Bronchial epithelial cell (primary cell): ENCODE results near the gene ENPP1. TPM values are rescaled to one million over a fixed set of nuclear protein-coding genes. Genes with fewer than 3 reads are reported as not detected.
A peak's percentile ranks its signal among the peaks of the same experiment; 100 is the strongest.

ENCODE experiments used
- DNase-seq: peaks from one replicate; pipeline ENCODE4 v3.0.0-alpha.2; 2010; ENCODE audit warnings: low read depth
- FAIRE-seq: peaks from 2 replicates; lab custom pipeline; 2011; peaks lifted over from hg19 to GRCh38; lab: Jason Lieb, UNC
- H3K27me3 ChIP-seq: 2 replicates; pipeline ENCODE4 v1.5.1; 2011; ENCODE audit warnings: low read length; ENCODE audit not compliant: control insufficient read depth, insufficient read depth
- H3K36me3 ChIP-seq: 2 replicates; pipeline ENCODE4 v1.5.1; 2011; ENCODE audit warnings: low read length; ENCODE audit not compliant: control insufficient read depth, insufficient read depth
- H3K4me3 ChIP-seq: 2 replicates; pipeline ENCODE4 v1.5.1; 2011; ENCODE audit warnings: mild to moderate bottlenecking, low read depth, low read length, control low read depth
- total RNA-seq: library from RNA; depleted of rRNA; stranded (reverse); fragments of >200 nt; gene quantifications from 2 replicates; pipeline ENCODE4 v1.2.1, GENCODE V29; 2014
- TF ChIP-seq, protein P1 (sequence below): IDR thresholded peaks from 2 replicates; pipeline ENCODE4 v1.5.1; 2011; ENCODE audit warnings: mild to moderate bottlenecking, moderate library complexity, low read length, control low read depth, inconsistent platforms; ENCODE audit not compliant: insufficient read depth, severe bottlenecking

The ENPP1 gene
- total RNA-seq, 1 donor from 2014 or later, result under 0.01 TPM

DNA sequence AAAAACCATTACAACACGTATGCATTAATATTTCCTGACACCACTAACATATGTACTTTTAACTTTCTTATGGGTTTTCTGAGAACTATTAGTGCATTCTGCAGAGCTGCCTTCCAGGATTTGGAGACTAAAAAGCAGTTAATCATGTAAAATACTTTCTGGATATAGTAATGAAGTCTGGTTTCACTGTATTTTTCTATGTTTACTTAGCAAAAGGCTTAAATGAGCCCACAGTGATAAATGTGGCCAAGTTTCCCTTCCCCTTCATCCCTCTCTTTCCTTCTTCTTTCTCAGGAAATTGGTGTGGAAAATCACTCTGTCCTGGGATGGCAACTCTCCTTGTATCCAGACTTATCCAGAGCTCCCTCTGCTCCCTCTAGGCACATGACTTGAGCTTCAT, 29.7 kb upstream of the ENPP1 start:
- TF ChIP-seq, protein P1, sequence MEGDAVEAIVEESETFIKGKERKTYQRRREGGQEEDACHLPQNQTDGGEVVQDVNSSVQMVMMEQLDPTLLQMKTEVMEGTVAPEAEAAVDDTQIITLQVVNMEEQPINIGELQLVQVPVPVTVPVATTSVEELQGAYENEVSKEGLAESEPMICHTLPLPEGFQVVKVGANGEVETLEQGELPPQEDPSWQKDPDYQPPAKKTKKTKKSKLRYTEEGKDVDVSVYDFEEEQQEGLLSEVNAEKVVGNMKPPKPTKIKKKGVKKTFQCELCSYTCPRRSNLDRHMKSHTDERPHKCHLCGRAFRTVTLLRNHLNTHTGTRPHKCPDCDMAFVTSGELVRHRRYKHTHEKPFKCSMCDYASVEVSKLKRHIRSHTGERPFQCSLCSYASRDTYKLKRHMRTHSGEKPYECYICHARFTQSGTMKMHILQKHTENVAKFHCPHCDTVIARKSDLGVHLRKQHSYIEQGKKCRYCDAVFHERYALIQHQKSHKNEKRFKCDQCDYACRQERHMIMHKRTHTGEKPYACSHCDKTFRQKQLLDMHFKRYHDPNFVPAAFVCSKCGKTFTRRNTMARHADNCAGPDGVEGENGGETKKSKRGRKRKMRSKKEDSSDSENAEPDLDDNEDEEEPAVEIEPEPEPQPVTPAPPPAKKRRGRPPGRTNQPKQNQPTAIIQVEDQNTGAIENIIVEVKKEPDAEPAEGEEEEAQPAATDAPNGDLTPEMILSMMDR, result no peak
- Histone ChIP-seq H3K4me3 (no peak overlapping the region), H3K27me3 (no peaks in the 10 kb centered on the region), H3K36me3 (no peaks in the 10 kb centered on the region)
- DNase-seq, result no peak
- FAIRE-seq, result no peak

GRCh38 chr6:131779304-131779703, 28.5 kb upstream of the ENPP1 start:
- TF ChIP-seq, protein P1, result no peak
- Histone ChIP-seq H3K4me3 (no peak overlapping the region), H3K36me3 (no peaks in the 10 kb centered on the region), H3K27me3 (no peaks in the 10 kb centered on the region)
- FAIRE-seq (no peak), DNase-seq (no peak)

DNA sequence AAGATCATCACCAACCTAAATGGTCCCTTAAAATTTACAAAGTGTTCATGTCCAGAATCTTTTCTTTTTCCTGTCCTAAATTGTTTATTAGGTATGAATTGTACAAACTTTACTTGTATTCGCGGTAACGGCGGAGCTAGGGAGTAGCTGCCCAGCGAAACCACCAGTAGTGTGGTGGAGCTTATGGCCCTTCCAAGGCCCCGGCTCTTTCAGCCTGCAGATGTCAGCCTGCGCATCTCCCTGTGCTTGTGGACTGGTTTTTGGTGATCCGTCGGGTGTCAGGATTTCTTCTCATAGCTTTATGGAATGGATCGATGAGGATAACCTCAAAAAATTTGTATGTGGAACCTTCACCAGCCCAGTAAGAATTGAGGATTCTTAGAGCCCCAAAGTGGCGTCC, 27.2 kb upstream of the ENPP1 start:
- DNase-seq (no peak), FAIRE-seq (no peak)
- no peaks in the 10 kb centered on the region for H3K36me3 ChIP-seq
- TF ChIP-seq, protein P1, result no peak
- H3K27me3 ChIP-seq, result no peaks in the 10 kb centered on the region
- no peak overlapping the region for H3K4me3 ChIP-seq

DNA sequence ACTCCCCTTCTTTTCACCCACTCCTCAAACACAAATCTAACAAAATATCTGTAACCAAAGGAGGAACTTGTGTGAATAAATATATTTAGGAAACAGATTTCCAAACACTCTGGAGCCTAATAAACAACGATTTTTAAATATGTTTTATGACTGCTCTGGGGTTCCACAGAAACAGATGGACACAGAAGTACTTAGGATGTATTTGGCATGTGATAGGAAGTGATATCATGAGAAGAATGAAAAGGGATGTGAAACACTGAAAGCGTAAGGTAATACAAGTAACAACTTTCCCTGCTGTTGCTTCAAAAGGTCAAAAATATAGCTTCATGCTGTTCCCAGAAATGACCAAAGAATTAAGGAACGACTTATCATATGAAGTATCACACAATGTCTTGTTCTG, 26.1 kb upstream of the ENPP1 start:
- no peak for FAIRE-seq
- Histone ChIP-seq H3K27me3 (no peaks in the 10 kb centered on the region), H3K4me3 (no peak overlapping the region), H3K36me3 (no peaks in the 10 kb centered on the region)
- no peak for DNase-seq
- TF ChIP-seq, protein P1, result no peak

GRCh38 chr6:131782764-131783163, 25.1 kb upstream of the ENPP1 start:
- Histone ChIP-seq H3K27me3 (no peaks in the 10 kb centered on the region), H3K4me3 (no peak overlapping the region), H3K36me3 (no peaks in the 10 kb centered on the region)
- no peak for FAIRE-seq
- peak; percentile 22 for DNase-seq
- TF ChIP-seq, protein P1, result peak; percentile 44

- FAIRE-seq, result no peak
Measured at GRCh38 chr6:131784561-131784960, 23.3 kb upstream of the ENPP1 start.

More at GRCh38 chr6:131784561-131784960, 23.3 kb upstream of the ENPP1 start:
- DNase-seq, result no peak
- H3K4me3 ChIP-seq, result no peak overlapping the region
- no peaks in the 10 kb centered on the region for H3K36me3 ChIP-seq
- H3K27me3 ChIP-seq, result no peaks in the 10 kb centered on the region
- TF ChIP-seq, protein P1, result no peak
